Ishikawa (cell line): ENCODE data around the gene ZCCHC12.

Experiments used
- CREB1 ChIP-seq: IDR thresholded peaks from 2 replicates; pipeline ENCODE4 v1.6.1; 2012; ENCODE audit warnings: low read depth
- EGR1 ChIP-seq: IDR thresholded peaks from 2 replicates; pipeline ENCODE4 v1.6.1; 2012
- EP300 ChIP-seq: IDR thresholded peaks from 2 replicates; pipeline ENCODE4 v1.6.1; 2012; ENCODE audit warnings: borderline replicate concordance
- NFIC ChIP-seq: IDR thresholded peaks from 2 replicates; pipeline ENCODE4 v1.6.1; 2012
- RAD21 ChIP-seq: IDR thresholded peaks from 2 replicates; pipeline ENCODE4 v1.6.1; 2012; ENCODE audit warnings: low read depth
- TAF1 ChIP-seq: IDR thresholded peaks from 2 replicates; pipeline ENCODE4 v1.6.1; 2012; ENCODE audit warnings: low read depth, mild to moderate bottlenecking
- TCF12 ChIP-seq: IDR thresholded peaks from 2 replicates; pipeline ENCODE4 v1.6.1; 2012; ENCODE audit warnings: low read depth
- YY1 ChIP-seq: IDR thresholded peaks from 2 replicates; pipeline ENCODE4 v1.6.1; 2012; ENCODE audit warnings: low read depth
- ZBTB7A ChIP-seq: IDR thresholded peaks from 2 replicates; pipeline ENCODE4 v1.6.1; 2012; ENCODE audit warnings: low read depth
- TF ChIP-seq, protein P1 (sequence below): IDR thresholded peaks from 2 replicates; pipeline ENCODE4 v1.6.1; 2012
- TF ChIP-seq, protein P2 (sequence below): IDR thresholded peaks from 2 replicates; pipeline ENCODE4 v1.6.1; 2012; ENCODE audit warnings: low read depth, mild to moderate bottlenecking

DNA sequence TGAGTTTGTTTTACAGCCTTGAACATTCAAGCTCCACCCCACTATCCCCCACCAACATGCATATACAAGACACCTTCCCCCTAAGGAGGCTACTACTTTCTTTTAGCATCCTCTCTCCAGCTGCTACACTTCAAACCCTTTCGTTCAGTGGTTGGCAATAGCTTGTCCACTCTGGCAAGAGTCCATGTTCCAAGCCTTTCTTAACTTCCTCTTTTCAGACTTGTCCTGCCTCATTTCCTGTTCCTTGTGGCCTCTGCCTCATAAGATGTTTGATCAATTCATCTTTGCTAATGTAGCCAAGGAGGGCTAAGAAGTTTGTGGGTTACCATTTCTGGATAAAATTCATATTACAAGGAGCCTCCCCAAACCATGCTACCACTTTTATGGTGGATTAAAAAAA lies 20.8 kb upstream of the ZCCHC12 start:
- TF ChIP-seq ZBTB7A (no peak), CREB1 (no peak), EP300 (no peak), TAF1 (no peak), RAD21 (no peak), TCF12 (no peak), EGR1 (no peak), NFIC (no peak), YY1 (no peak)
- TF ChIP-seq, protein P1, sequence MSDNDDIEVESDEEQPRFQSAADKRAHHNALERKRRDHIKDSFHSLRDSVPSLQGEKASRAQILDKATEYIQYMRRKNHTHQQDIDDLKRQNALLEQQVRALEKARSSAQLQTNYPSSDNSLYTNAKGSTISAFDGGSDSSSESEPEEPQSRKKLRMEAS = no peak
- TF ChIP-seq, protein P2, sequence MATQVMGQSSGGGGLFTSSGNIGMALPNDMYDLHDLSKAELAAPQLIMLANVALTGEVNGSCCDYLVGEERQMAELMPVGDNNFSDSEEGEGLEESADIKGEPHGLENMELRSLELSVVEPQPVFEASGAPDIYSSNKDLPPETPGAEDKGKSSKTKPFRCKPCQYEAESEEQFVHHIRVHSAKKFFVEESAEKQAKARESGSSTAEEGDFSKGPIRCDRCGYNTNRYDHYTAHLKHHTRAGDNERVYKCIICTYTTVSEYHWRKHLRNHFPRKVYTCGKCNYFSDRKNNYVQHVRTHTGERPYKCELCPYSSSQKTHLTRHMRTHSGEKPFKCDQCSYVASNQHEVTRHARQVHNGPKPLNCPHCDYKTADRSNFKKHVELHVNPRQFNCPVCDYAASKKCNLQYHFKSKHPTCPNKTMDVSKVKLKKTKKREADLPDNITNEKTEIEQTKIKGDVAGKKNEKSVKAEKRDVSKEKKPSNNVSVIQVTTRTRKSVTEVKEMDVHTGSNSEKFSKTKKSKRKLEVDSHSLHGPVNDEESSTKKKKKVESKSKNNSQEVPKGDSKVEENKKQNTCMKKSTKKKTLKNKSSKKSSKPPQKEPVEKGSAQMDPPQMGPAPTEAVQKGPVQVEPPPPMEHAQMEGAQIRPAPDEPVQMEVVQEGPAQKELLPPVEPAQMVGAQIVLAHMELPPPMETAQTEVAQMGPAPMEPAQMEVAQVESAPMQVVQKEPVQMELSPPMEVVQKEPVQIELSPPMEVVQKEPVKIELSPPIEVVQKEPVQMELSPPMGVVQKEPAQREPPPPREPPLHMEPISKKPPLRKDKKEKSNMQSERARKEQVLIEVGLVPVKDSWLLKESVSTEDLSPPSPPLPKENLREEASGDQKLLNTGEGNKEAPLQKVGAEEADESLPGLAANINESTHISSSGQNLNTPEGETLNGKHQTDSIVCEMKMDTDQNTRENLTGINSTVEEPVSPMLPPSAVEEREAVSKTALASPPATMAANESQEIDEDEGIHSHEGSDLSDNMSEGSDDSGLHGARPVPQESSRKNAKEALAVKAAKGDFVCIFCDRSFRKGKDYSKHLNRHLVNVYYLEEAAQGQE = no peak
